ENCODE measurements around the gene GOLGA8Q.
"Not testable (repeated sequence)": the region's sequence is repeated elsewhere in the genome, so short reads cannot be mapped to it uniquely, and the experiment has no call there.

Gene GOLGA8Q, protein sequence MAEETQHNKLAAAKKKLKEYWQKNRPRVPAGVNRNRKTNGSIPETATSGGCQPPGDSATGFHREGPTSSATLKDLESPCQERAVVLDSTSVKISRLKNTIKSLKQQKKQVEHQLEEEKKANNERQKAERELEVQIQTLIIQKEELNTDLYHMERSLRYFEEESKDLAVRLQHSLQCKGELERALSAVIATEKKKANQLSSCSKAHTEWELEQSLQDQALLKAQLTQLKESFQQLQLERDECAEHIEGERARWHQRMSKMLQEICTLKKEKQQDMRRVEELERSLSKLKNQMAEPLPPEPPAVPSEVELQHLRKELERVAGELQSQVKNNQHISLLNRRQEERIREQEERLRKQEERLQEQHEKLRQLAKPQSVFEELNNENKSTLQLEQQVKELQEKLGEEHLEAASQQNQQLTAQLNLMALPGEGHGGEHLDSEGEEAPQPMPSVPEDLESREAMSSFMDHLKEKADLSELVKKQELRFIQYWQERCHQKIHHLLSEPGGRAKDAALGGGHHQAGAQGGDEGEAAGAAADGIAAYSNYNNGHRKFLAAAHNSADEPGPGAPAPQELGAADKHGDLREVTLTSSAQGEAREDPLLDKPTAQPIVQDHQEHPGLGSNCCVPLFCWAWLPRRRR

DNA sequence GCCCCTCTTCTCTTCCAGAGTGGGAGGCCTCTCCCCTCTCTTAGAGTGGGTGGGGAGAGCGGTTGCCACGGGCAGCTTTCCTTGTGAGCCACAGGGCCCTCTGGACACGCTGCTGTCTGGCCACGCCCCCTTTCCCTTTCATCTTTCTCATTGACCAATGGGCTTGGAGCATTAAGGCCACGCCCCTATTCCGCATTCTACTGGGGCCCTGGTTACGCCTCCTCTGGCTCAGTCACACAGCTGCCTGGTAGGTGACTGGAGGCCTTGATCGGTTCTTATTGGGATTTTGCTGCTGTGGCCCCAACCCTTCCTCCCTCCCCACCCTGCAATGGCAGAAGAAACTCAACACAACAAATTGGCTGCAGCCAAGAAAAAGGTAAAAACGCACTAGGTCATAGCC lies at the start of gene GOLGA8Q:
TSS of gene GOLGA8Q (plus strand) at position 301 of the 400 bp plus-strand sequence. CDS start at position 329, 28 bp downstream.
- DNase-seq (ENCODE audit: low read depth), result not testable (repeated sequence)

GRCh38 chr15:30502904-30503781 lies 48.7 kb upstream of the GOLGA8Q start:
- DNase-seq (ENCODE audit: low read depth), result not testable (repeated sequence)

DNA sequence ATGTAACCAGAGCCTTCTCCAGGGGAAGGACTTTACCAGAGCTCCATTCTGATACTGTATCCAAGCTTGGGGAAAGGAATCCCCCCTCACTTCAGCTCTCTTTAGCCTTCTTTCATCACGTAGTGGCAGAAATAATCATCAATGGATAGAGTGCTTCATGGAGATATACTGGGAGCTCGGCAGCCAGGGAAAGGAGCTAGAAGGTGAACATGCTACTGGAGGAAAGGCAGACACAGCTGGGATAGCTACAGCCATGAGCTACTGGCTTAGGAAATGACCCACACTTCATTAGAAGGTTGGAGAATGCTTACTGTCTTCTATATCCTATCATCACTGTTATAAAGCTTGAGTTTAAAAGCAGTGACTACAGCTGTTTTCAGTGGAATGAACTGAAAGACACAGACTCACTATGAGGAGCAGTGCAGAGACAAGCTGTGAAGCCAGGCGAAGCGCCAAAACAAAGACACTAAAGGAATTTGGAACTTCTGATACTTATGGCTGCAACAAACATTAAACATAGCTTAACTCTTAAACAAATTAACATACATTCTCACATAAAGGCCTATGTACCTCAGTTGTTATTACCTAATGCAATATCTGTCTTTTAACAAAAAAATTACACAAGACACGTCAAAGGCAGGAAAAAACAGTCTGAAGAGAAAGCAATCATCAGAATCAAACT lies 47.5 kb upstream of the GOLGA8Q start:
- DNase-seq (ENCODE audit: low read depth), result not testable (repeated sequence)

DNA sequence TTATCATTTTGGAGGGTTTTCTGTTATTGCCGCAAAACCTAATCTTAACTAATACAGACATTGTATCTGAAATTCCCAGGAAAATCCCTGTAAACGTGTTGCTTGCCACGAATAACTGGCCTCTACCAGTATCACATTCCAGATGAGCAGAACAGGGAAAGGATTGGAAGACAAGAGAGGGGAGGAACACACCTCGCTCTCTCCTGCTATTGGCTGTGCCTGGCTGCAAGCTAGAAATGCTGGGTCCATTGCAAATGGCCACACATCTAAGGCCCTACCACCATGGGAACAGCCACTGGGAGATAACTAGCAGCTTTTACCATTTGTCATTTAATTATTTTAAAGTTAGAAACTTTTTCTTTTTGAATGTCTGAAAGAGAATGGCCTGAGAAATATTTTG lies 37.3 kb upstream of the GOLGA8Q start:
- not testable (repeated sequence) for DNase-seq (ENCODE audit: low read depth)

- DNase-seq (ENCODE audit: low read depth), result not testable (repeated sequence)
Observed at GRCh38 chr15:30523453-30524243, 28.2 kb upstream of the GOLGA8Q start.

- not testable (repeated sequence) for DNase-seq (ENCODE audit: low read depth)
Observed at GRCh38 chr15:30525912-30526311, 25.9 kb upstream of the GOLGA8Q start.

DNA sequence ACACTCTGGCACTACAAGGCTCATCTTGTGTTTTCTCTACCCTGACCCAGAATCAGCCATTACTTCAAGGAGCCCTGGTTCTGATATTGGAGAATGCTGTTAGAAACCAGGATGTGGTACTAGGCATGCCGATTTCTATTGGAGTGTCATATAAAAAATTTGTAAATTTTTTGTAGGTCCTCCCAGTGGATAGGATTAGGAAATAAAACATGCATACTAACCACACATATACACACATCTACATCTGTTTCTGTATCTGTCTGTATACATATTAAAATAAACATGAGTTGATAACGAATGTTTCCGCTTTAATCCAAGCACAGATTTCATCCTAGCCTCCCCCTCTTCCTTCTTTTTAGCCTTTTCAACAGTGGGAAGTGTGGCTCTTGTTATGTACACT lies 22.8 kb upstream of the GOLGA8Q start:
- DNase-seq (ENCODE audit: low read depth), result not testable (repeated sequence)

GRCh38 chr15:30566949-30567348 lies 15.1 kb downstream of the GOLGA8Q start:
- DNase-seq (ENCODE audit: low read depth), result not testable (repeated sequence)

DNA sequence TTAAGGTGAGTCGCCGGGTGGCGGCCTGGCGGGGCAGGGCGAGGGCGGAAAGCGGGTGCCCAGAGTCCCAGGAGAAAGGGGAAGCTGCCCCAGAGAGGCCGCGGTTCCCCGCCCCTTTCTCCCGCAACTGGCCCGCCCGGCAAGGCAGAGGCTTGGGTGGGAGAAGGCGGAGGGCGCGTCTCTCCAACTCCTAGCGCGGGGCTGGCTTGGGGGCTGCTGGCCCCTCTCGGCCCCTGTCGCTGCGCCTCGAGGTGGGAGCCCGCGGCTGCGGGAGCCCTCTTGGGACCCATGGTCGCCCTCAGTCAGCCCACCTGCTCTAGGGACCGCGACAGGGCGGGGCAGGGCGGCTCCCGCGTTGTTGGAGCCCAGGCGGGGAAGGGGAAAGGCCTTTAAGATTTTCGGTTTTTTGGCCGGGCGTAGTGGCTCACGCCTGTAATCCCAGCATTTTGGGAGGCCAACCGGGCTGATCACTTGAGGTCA lies 21.2 kb downstream of the GOLGA8Q start:
- DNase-seq (ENCODE audit: low read depth), result not testable (repeated sequence)

- DNase-seq (ENCODE audit: low read depth), result not testable (repeated sequence)
Observed at GRCh38 chr15:30579394-30579970, 27.6 kb downstream of the GOLGA8Q start.

- DNase-seq (ENCODE audit: low read depth), result not testable (repeated sequence)
Observed at GRCh38 chr15:30580716-30581115, 28.9 kb downstream of the GOLGA8Q start.

DNA sequence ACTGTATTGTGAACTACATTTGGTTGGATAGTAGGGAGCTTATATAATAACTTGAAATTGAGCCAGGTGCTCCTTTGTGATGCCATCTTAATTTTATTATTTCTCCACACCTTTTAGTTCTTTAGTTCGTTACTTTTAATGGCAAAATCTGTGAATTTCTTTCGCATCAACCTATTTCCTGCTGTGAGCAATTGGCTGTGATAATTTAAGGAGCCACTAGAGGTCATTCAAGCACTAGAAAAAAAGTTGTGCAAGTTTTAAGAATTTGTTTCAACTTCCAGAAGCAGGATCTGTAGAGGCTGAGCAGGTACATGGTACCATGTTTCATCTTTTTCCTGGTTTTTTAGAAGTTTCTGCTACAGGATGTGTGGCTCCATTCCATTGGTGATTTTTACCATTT lies 47.1 kb downstream of the GOLGA8Q start:
- not testable (repeated sequence) for DNase-seq (ENCODE audit: low read depth)

GRCh38 chr15:30603796-30604195 lies 51.9 kb downstream of the GOLGA8Q start, which contains the start of gene GOLGA8H:
Gene GOLGA8H, plus strand, starts transcription at chr15:30604028. Its CDS starts 98 bp downstream, at chr15:30604126.
- DNase-seq (ENCODE audit: low read depth), result not testable (repeated sequence)
